K562 (cell line): Measurements from ENCODE around the gene KCNA10. TPM values are rescaled to one million over a fixed set of nuclear protein-coding genes. Genes with fewer than 3 reads are reported as not detected.
A peak's percentile ranks its signal among the peaks of the same experiment; 100 is the strongest.

Source experiments
- ATF1 ChIP-seq, 2 experiments: fragments of 450-650 bp in 1 of 2; IDR thresholded peaks; 2 replicates each; pipeline ENCODE4 v1.6.1; 2016; ENCODE audit warnings: missing compliant biosample characterization in 1 of 2, missing genetic modification characterization in 1 of 2
- BMI1 ChIP-seq: fragments of 150-350 bp; IDR thresholded peaks from 2 replicates; pipeline ENCODE4 v1.6.1; 2014; ENCODE audit warnings: low read length
- CHCHD3 ChIP-seq: fragments of 250-450 bp; sonication (Bioruptor Pico); IDR thresholded peaks from 2 replicates; pipeline ENCODE4 v2.1.2; 2022; ENCODE audit warnings: mild to moderate bottlenecking
- CHD1 ChIP-seq: fragments of 200-600 bp; sonication (generic); IDR thresholded peaks from one replicate; pipeline ENCODE4 v1.6.1; 2012; ENCODE audit warnings: mild to moderate bottlenecking, moderate library complexity, low read length, inconsistent platforms
- COPS2 ChIP-seq: fragments of 450-650 bp; conservative IDR thresholded peaks from 2 replicates; pipeline ENCODE4 v1.6.1; 2016; ENCODE audit warnings: mild to moderate bottlenecking, moderate library complexity
- EGR1 ChIP-seq: fragments of 450-650 bp; conservative IDR thresholded peaks from 2 replicates; pipeline ENCODE4 v1.6.1; 2017; ENCODE audit warnings: mild to moderate bottlenecking
- ETV6 ChIP-seq, 3 experiments: fragments of 150-350 bp in 1 of 3; sonication (generic) in 1 of 3; formaldehyde crosslinking in 1 of 3; IDR thresholded peaks; 2 replicates each; pipeline versions ENCODE4 v1.6.1 to v1.8.0; 2014 to 2022; ENCODE audit warnings: borderline replicate concordance in 2 of 3, low read depth in 2 of 3, antibody characterized with exemption in 1 of 3, low read length in 1 of 3, mild to moderate bottlenecking in 1 of 3, missing genetic modification reagents in 1 of 3
- FIP1L1 ChIP-seq: fragments of 200-400 bp; formaldehyde crosslinking; IDR thresholded peaks from 2 replicates; pipeline ENCODE4 v1.6.1; 2018; ENCODE audit warnings: mild to moderate bottlenecking, low read depth, low read length; ENCODE audit not compliant: poor library complexity, severe bottlenecking
- FOXJ2 ChIP-seq: fragments of 200-800 bp; sonication (Bioruptor generic); IDR thresholded peaks from 2 replicates; pipeline ENCODE4 v1.6.1; 2016; ENCODE audit warnings: missing genetic modification characterization, missing compliant biosample characterization
- GATA2 ChIP-seq: sonication (generic); formaldehyde crosslinking; IDR thresholded peaks from 2 replicates; pipeline ENCODE4 v1.4.0; 2020; ENCODE audit warnings: mild to moderate bottlenecking, missing genetic modification reagents
- JUNB ChIP-seq: fragments of 450-650 bp; formaldehyde crosslinking; conservative IDR thresholded peaks from 2 replicates; pipeline ENCODE4 v1.4.0; 2020; ENCODE audit warnings: mild to moderate bottlenecking
- KDM1A ChIP-seq, 2 experiments: fragments of 450-650 bp; IDR thresholded peaks; 2 replicates each; pipeline ENCODE4 v1.6.1; 2016; ENCODE audit warnings: mild to moderate bottlenecking in 2 of 2
- KLF16 ChIP-seq: IDR thresholded peaks from 2 replicates; pipeline ENCODE4 v1.6.1; 2016; ENCODE audit warnings: antibody characterized with exemption
- L3MBTL2 ChIP-seq: fragments of 450-650 bp; IDR thresholded peaks from 2 replicates; pipeline ENCODE4 v1.6.1; 2016; ENCODE audit warnings: mild to moderate bottlenecking, moderate library complexity
- LARP7 ChIP-seq: fragments of 450-650 bp; IDR thresholded peaks from 2 replicates; pipeline ENCODE4 v1.6.1; 2016
- NCOA2 ChIP-seq, 2 experiments: fragments of 450-650 bp; IDR thresholded peaks; 2 replicates each; pipeline ENCODE4 v1.6.1; 2018; ENCODE audit warnings: mild to moderate bottlenecking in 2 of 2, moderate library complexity in 1 of 2; ENCODE audit not compliant: partially characterized antibody in 2 of 2
- NCOA6 ChIP-seq: fragments of 450-650 bp; IDR thresholded peaks from 2 replicates; pipeline ENCODE4 v1.6.1; 2017; ENCODE audit warnings: mild to moderate bottlenecking
- NRF1 ChIP-seq, 2 experiments: fragments of 450-650 bp; IDR thresholded peaks in 1 of 2; conservative IDR thresholded peaks in 1 of 2; 2 replicates each; pipeline ENCODE4 v1.6.1; 2014; ENCODE audit warnings: mild to moderate bottlenecking in 2 of 2
- PTRF ChIP-seq: fragments of 450-650 bp; IDR thresholded peaks from 2 replicates; pipeline ENCODE4 v1.6.1; 2016; ENCODE audit warnings: mild to moderate bottlenecking, missing genetic modification characterization, missing compliant biosample characterization
- TAF9B ChIP-seq: fragments of 450-650 bp; IDR thresholded peaks from 2 replicates; pipeline ENCODE4 v1.6.1; 2018; ENCODE audit warnings: mild to moderate bottlenecking; ENCODE audit not compliant: partially characterized antibody
- ZFPM2 ChIP-seq: fragments of 250-450 bp; sonication (Bioruptor Pico); IDR thresholded peaks from 2 replicates; pipeline ENCODE4 v1.5.1; 2022; ENCODE audit warnings: mild to moderate bottlenecking
- ZNF354B ChIP-seq: fragments of 250-450 bp; sonication (Bioruptor Pico); IDR thresholded peaks from 2 replicates; pipeline ENCODE4 v1.4.0; 2020
- ZNF77 ChIP-seq: fragments of 250-450 bp; sonication (Bioruptor Pico); IDR thresholded peaks from 2 replicates; pipeline ENCODE4 v1.5.0; 2020
- polyA plus RNA-seq, 8 experiments: library from polyadenylated mRNA; depleted of rRNA in 4 of 8; stranded (reverse) in 5 of 8; unstranded in 3 of 8; fragments of >200 nt; fragmentation: Nextera tagmentation in 2 of 8; fragmentation: Illumina TruSeq in 1 of 8; extraction: Ambion mirVana in 2 of 8; extraction: Trizol in 1 of 8; gene quantifications; 2 replicates each; pipeline versions ENCODE4 v1.2.1 to v1.2.3, GENCODE V29; 2011 to 2014; ENCODE audit warnings: inconsistent platforms in 1 of 8, missing spikeins in 1 of 8
- total RNA-seq, 7 experiments: library from RNA; depleted of rRNA in 6 of 7; stranded (reverse); fragments of >200 nt in 6 of 7; fragmentation: Illumina TruSeq in 2 of 7; extraction: Trizol in 2 of 7; gene quantifications; 2 replicates each; pipeline versions ENCODE4 v1.2.1 to v1.2.3, GENCODE V29; 2011 to 2021; ENCODE audit warnings: low replicate concordance in 1 of 7
- TF ChIP-seq, protein P1 (sequence below): IDR thresholded peaks from 2 replicates; pipeline ENCODE4 v1.6.1; 2011; ENCODE audit warnings: borderline replicate concordance, low read depth, mild to moderate bottlenecking, moderate library complexity, low read length; ENCODE audit not compliant: insufficient read depth, poor library complexity, severe bottlenecking
- TF ChIP-seq, protein P2 (sequence below): fragments of 250-450 bp; sonication (Bioruptor Pico); IDR thresholded peaks from 2 replicates; pipeline ENCODE4 v1.5.0; 2021; ENCODE audit warnings: mild to moderate bottlenecking, moderate library complexity

Gene KCNA10
- total and polyA plus RNA-seq, 9 of the 15 experiments (the other 6 are each of a cell fraction or from before 2014, with no cell fraction given): not detected

DNA sequence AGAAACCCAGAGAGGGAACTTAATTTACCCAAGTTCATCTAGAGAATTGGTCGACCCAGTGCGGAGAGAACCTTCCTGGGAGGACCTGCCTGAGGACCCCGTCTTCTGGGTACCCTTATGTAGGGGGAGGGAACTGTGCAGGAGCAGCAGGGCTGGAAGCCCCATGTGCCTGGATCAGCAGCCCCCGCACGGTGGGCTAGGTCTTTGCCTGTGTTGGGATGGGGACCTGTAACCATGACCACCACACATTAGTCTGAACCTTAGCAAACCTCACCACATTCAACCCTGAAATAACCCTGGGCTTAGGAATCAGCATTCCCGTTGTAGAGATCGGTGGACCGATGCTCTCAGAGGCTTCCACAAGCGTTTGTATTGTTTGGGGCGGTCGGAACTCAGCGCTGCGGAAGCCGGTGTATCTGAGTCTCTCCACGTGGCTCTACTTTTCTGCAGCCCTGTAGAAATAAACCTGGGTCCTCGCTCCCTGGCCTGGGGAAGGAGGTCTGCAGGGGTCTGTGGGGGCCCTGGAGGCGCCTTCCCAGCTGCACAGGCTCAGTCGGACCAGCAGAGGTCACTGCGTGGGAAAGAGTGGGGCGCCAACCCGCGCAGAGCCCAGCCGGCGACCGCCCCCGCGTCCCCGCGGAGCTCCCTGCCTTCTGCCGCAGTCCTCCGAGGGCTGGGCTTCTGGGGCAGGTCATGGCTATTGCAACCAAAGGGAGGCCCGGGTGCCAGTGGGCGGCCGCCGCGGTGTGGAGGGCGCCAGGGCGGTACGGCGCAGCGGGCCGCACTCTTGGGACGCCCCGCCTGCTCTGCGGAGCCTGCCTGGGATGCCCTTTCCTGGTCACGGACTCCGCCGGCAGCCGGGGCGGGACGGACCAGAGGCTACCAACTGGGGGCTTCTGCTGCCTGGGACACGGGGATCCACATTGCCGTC is 36.2 kb upstream of the KCNA10 start (continued):
- no peak for TF ChIP-seq BMI1
- no peak for TF ChIP-seq CHD1
- TF ChIP-seq, protein P1, sequence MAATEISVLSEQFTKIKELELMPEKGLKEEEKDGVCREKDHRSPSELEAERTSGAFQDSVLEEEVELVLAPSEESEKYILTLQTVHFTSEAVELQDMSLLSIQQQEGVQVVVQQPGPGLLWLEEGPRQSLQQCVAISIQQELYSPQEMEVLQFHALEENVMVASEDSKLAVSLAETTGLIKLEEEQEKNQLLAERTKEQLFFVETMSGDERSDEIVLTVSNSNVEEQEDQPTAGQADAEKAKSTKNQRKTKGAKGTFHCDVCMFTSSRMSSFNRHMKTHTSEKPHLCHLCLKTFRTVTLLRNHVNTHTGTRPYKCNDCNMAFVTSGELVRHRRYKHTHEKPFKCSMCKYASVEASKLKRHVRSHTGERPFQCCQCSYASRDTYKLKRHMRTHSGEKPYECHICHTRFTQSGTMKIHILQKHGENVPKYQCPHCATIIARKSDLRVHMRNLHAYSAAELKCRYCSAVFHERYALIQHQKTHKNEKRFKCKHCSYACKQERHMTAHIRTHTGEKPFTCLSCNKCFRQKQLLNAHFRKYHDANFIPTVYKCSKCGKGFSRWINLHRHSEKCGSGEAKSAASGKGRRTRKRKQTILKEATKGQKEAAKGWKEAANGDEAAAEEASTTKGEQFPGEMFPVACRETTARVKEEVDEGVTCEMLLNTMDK: peak; percentile 10
- TF ChIP-seq L3MBTL2: no peak
- TF ChIP-seq PTRF: no peak
- no peak for TF ChIP-seq ZNF77
- no peak for TF ChIP-seq LARP7
- TF ChIP-seq ZNF354B (CRISPR knock-in tag): no peak
- TF ChIP-seq ETV6 (IDR thresholded peaks at IDR 0.05; ENCODE audit: borderline replicate concordance in 1 of 2, low read depth in 2 of 2, low read length in 1 of 2): no peak
- no peak for TF ChIP-seq ETV6 (CRISPR knock-in tag; IDR thresholded peaks at IDR 0.05; ENCODE audit: borderline replicate concordance)
- TF ChIP-seq JUNB (CRISPR knock-in tag): no peak
- no peak for TF ChIP-seq FIP1L1
- no peak for TF ChIP-seq NCOA6
- TF ChIP-seq ZFPM2: no peak
- TF ChIP-seq TAF9B: no peak
- TF ChIP-seq KDM1A (IDR thresholded peaks at IDR 0.05): no peak
- TF ChIP-seq NCOA2 (IDR thresholded peaks at IDR 0.05; ENCODE audit: partially characterized antibody in 2 of 2): no peak
- TF ChIP-seq, protein P2, sequence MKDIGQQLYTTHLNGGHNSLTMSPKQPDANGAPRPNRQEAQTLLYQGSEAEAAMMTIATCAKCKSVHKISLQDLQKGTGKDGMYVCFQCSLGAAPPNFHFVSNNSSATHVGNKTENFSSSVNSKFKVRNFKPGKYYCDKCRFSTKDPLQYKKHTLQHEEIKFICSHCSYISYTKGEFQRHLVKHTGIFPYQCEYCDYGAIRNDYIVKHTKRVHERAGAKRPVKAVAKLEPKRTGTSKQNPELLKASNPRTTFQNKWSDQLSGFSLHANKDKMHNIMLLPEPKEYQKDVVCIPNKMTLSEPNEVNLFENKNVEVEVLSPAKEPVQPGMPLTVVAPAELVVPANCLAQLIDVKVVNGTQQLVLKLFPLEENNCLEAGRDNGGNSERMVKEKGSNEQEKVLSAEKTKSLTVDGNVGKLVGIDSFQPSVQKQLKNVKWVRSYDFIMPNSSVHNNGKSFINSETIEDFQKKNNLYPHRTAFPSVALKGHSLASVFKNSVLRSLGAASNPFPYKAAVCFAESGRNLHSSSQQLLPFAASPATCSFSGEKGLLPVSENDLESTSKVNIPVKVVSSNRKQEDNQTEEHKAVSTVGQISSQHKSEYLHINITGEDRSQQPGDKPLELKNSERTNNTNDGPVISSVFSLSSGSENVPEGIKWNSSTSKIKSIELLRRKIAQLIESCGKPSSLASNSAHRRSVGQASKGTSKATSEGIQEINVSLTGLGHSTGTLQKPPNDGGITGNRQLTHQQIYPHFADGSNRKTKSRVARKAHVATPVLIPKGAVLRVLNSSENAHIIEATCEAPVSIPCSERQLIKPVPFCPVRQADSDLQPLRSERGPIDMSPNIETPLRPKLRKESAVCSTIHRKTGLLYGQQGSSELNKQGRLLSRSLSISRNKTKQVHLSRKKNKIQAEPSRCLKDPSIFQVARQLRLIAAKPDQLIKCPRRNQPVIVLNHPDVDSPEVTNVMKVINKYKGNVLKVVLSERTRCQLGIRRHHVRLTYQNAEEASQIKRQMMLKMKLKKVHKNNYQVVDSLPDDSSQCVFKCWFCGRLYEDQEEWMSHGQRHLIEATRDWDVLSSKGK (CRISPR knock-in tag): no peak
- TF ChIP-seq GATA2 (CRISPR knock-in tag): no peak
- peak; percentile 34 to 45; a peak in 3 of 4 replicates for TF ChIP-seq NRF1 (conservative IDR thresholded peaks at IDR 0.05 in 1 of 2, IDR thresholded peaks at IDR 0.05 in 1 of 2)
- TF ChIP-seq KLF16: peak; percentile 39; the same call in 1 of the 2 replicates
- peak; percentile 94 for TF ChIP-seq EGR1
- no peak for TF ChIP-seq ATF1 (CRISPR knock-in tag; IDR thresholded peaks at IDR 0.05)
- no peak for TF ChIP-seq ATF1 (tag; IDR thresholded peaks at IDR 0.05)
- no peak for TF ChIP-seq FOXJ2
- no peak for TF ChIP-seq CHCHD3
- no peak for TF ChIP-seq COPS2
